HepG2 (cell line): ENCODE results near the gene TWNK. TPM values are rescaled to one million over a fixed set of nuclear protein-coding genes. Genes with fewer than 3 reads are reported as not detected.

ENCODE experiments used
- BRCA1 ChIP-seq: sonication (generic); formaldehyde crosslinking; IDR thresholded peaks from 2 replicates; pipeline ENCODE4 v1.4.0; 2020; ENCODE audit warnings: missing genetic modification reagents
- HHEX ChIP-seq: IDR thresholded peaks from 2 replicates; pipeline ENCODE4 v1.6.1; 2016; ENCODE audit warnings: control low read depth
- MZF1 ChIP-seq: sonication (generic); formaldehyde crosslinking; IDR thresholded peaks from 2 replicates; pipeline ENCODE4 v1.8.1; 2023; ENCODE audit warnings: mild to moderate bottlenecking, missing genetic modification reagents, borderline replicate concordance
- NFYC ChIP-seq: IDR thresholded peaks from 2 replicates; pipeline ENCODE4 v1.6.1; 2016; ENCODE audit warnings: missing genetic modification reagents, missing compliant biosample characterization
- PLRG1 ChIP-seq: fragments of 450-650 bp; conservative IDR thresholded peaks from 2 replicates; pipeline ENCODE4 v1.6.1; 2016
- SP5 ChIP-seq: IDR thresholded peaks from 2 replicates; pipeline ENCODE4 v1.6.1; 2016; ENCODE audit warnings: low read depth, borderline replicate concordance
- TCF12 ChIP-seq, 2 experiments: fragments of 450-650 bp in 1 of 2; sonication (generic) in 1 of 2; formaldehyde crosslinking in 1 of 2; IDR thresholded peaks; 2 replicates each; pipeline versions ENCODE4 v1.6.1 to v1.8.0; 2017 to 2022; ENCODE audit warnings: antibody characterized with exemption in 1 of 2, mild to moderate bottlenecking in 1 of 2, missing genetic modification reagents in 1 of 2, moderate library complexity in 1 of 2
- ZNF343 ChIP-seq: sonication (generic); formaldehyde crosslinking; IDR thresholded peaks from 2 replicates; pipeline ENCODE4 v1.4.0; 2020; ENCODE audit warnings: mild to moderate bottlenecking, missing genetic modification reagents
- ZNF562 ChIP-seq: sonication (generic); formaldehyde crosslinking; IDR thresholded peaks from 2 replicates; pipeline ENCODE4 v1.8.0; 2022; ENCODE audit warnings: missing genetic modification reagents, borderline replicate concordance
- ZNF644 ChIP-seq: IDR thresholded peaks from 2 replicates; pipeline ENCODE4 v1.6.1; 2016; ENCODE audit warnings: low read depth
- polyA plus RNA-seq, 8 experiments: library from polyadenylated mRNA; depleted of rRNA in 3 of 8; stranded (reverse) in 7 of 8; unstranded in 1 of 8; fragments of >200 nt; fragmentation: Illumina TruSeq in 4 of 8; extraction: Trizol in 4 of 8; gene quantifications; 2 replicates each; pipeline versions ENCODE4 v1.2.1 to v1.2.3, GENCODE V29; 2011 to 2016; ENCODE audit warnings: low read depth in 4 of 8, missing spikeins in 1 of 8, mixed read lengths in 1 of 8; ENCODE audit not compliant: insufficient read depth in 1 of 8
- total RNA-seq, 5 experiments: library from RNA; depleted of rRNA; stranded (reverse); fragments of >200 nt; fragmentation: Illumina TruSeq; extraction: Trizol; gene quantifications; 2 replicates each; pipeline ENCODE4 v1.2.3, GENCODE V29; 2016; ENCODE audit warnings: low read depth in 1 of 5
- TF ChIP-seq, protein P1 (sequence below): sonication (generic); formaldehyde crosslinking; IDR thresholded peaks from 2 replicates; pipeline ENCODE4 v1.4.0; 2020; ENCODE audit warnings: missing genetic modification reagents
- TF ChIP-seq, protein P2 (sequence below): sonication (generic); formaldehyde crosslinking; IDR thresholded peaks from 2 replicates; pipeline ENCODE4 v1.4.0; 2020; ENCODE audit warnings: missing genetic modification reagents
- TF ChIP-seq, protein P3 (sequence below): sonication (generic); formaldehyde crosslinking; conservative IDR thresholded peaks from 2 replicates; pipeline ENCODE4 v1.8.0; 2022; ENCODE audit warnings: low read depth, missing genetic modification reagents
- TF ChIP-seq, protein P4 (sequence below): sonication (generic); formaldehyde crosslinking; IDR thresholded peaks from 2 replicates; pipeline ENCODE4 v1.8.0; 2022; ENCODE audit warnings: mild to moderate bottlenecking, missing genetic modification reagents
- TF ChIP-seq, protein P5 (sequence below): sonication (generic); formaldehyde crosslinking; IDR thresholded peaks from 2 replicates; pipeline ENCODE4 v1.5.1; 2020; ENCODE audit warnings: mild to moderate bottlenecking, moderate library complexity, missing genetic modification reagents
- TF ChIP-seq, protein P6 (sequence below): sonication (generic); formaldehyde crosslinking; IDR thresholded peaks from 2 replicates; pipeline ENCODE4 v1.5.0; 2020; ENCODE audit warnings: mild to moderate bottlenecking, missing genetic modification reagents

Gene TWNK
- total and polyA plus RNA-seq, 2 of the 13 experiments (the other 11 are each of a cell fraction or from before 2014, with no cell fraction given): 10.7 to 16.5 TPM

DNA sequence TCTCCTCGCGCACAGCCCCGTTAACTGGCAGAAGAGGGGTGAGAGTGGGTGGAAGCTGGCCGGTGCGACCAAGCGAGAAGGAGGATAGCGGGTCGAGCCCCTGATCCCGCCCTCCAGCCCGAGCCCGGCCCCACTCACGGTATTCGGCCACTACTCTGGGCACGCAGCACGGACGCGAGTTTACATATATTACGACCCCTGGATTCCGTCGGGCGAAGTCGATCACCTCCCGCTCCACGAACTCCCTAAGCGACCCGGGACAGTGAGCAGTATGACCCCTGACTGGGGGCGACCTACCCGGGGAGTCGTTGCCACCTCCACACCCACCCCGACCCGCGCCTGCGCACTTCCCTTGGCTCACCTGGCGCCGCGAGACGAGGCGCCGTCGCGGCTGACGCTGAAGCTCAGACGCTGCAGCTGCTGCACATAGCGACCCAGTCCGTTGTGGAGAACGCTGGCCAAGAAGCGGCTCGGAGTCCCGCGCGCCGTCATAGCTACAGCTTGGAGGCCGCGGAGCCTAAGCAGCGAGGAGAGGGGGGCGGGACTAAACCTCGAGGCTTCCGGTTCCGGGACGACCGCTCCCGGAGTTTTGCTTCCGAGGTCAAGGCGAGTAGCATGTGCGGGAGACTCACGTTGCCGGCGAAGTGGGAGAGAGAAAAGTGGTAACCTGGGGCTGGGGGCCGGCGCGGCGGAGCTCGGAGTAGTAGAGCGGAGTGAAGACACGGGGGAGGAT, at the start of gene TWNK, which contains the start of gene MRPL43 (continued):
- TF ChIP-seq, protein P1, sequence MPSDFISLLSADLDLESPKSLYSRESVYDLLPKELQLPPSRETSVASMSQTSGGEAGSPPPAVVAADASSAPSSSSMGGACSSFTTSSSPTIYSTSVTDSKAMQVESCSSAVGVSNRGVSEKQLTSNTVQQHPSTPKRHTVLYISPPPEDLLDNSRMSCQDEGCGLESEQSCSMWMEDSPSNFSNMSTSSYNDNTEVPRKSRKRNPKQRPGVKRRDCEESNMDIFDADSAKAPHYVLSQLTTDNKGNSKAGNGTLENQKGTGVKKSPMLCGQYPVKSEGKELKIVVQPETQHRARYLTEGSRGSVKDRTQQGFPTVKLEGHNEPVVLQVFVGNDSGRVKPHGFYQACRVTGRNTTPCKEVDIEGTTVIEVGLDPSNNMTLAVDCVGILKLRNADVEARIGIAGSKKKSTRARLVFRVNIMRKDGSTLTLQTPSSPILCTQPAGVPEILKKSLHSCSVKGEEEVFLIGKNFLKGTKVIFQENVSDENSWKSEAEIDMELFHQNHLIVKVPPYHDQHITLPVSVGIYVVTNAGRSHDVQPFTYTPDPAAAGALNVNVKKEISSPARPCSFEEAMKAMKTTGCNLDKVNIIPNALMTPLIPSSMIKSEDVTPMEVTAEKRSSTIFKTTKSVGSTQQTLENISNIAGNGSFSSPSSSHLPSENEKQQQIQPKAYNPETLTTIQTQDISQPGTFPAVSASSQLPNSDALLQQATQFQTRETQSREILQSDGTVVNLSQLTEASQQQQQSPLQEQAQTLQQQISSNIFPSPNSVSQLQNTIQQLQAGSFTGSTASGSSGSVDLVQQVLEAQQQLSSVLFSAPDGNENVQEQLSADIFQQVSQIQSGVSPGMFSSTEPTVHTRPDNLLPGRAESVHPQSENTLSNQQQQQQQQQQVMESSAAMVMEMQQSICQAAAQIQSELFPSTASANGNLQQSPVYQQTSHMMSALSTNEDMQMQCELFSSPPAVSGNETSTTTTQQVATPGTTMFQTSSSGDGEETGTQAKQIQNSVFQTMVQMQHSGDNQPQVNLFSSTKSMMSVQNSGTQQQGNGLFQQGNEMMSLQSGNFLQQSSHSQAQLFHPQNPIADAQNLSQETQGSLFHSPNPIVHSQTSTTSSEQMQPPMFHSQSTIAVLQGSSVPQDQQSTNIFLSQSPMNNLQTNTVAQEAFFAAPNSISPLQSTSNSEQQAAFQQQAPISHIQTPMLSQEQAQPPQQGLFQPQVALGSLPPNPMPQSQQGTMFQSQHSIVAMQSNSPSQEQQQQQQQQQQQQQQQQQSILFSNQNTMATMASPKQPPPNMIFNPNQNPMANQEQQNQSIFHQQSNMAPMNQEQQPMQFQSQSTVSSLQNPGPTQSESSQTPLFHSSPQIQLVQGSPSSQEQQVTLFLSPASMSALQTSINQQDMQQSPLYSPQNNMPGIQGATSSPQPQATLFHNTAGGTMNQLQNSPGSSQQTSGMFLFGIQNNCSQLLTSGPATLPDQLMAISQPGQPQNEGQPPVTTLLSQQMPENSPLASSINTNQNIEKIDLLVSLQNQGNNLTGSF (CRISPR knock-in tag): peak; percentile 14; the same call in 1 of the 2 replicates
- peak; percentile 84 for TF ChIP-seq BRCA1 (CRISPR knock-in tag)
- TF ChIP-seq ZNF644 (CRISPR knock-in tag): no peak
- no peak for TF ChIP-seq HHEX (CRISPR knock-in tag)
- TF ChIP-seq PLRG1: no peak
- TF ChIP-seq, protein P2, sequence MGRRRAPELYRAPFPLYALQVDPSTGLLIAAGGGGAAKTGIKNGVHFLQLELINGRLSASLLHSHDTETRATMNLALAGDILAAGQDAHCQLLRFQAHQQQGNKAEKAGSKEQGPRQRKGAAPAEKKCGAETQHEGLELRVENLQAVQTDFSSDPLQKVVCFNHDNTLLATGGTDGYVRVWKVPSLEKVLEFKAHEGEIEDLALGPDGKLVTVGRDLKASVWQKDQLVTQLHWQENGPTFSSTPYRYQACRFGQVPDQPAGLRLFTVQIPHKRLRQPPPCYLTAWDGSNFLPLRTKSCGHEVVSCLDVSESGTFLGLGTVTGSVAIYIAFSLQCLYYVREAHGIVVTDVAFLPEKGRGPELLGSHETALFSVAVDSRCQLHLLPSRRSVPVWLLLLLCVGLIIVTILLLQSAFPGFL (CRISPR knock-in tag): no peak
- no peak for TF ChIP-seq TCF12 (IDR thresholded peaks at IDR 0.05)
- TF ChIP-seq TCF12 (CRISPR knock-in tag; IDR thresholded peaks at IDR 0.05): peak; percentile 62; the same call in 1 of the 2 replicates
- no peak for TF ChIP-seq SP5 (CRISPR knock-in tag)
- TF ChIP-seq ZNF562 (CRISPR knock-in tag): no peak
- TF ChIP-seq, protein P3, sequence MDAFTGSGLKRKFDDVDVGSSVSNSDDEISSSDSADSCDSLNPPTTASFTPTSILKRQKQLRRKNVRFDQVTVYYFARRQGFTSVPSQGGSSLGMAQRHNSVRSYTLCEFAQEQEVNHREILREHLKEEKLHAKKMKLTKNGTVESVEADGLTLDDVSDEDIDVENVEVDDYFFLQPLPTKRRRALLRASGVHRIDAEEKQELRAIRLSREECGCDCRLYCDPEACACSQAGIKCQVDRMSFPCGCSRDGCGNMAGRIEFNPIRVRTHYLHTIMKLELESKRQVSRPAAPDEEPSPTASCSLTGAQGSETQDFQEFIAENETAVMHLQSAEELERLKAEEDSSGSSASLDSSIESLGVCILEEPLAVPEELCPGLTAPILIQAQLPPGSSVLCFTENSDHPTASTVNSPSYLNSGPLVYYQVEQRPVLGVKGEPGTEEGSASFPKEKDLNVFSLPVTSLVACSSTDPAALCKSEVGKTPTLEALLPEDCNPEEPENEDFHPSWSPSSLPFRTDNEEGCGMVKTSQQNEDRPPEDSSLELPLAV (CRISPR knock-in tag): no peak; the same call in 1 of the 2 replicates
- peak; percentile 84; the same call in 1 of the 2 replicates for TF ChIP-seq ZNF343 (CRISPR knock-in tag)
- TF ChIP-seq, protein P4, sequence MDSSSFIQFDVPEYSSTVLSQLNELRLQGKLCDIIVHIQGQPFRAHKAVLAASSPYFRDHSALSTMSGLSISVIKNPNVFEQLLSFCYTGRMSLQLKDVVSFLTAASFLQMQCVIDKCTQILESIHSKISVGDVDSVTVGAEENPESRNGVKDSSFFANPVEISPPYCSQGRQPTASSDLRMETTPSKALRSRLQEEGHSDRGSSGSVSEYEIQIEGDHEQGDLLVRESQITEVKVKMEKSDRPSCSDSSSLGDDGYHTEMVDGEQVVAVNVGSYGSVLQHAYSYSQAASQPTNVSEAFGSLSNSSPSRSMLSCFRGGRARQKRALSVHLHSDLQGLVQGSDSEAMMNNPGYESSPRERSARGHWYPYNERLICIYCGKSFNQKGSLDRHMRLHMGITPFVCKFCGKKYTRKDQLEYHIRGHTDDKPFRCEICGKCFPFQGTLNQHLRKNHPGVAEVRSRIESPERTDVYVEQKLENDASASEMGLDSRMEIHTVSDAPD: 0 out of 2 replicates have a peak, but pooled peaks have one; percentile 79
- TF ChIP-seq, protein P5, sequence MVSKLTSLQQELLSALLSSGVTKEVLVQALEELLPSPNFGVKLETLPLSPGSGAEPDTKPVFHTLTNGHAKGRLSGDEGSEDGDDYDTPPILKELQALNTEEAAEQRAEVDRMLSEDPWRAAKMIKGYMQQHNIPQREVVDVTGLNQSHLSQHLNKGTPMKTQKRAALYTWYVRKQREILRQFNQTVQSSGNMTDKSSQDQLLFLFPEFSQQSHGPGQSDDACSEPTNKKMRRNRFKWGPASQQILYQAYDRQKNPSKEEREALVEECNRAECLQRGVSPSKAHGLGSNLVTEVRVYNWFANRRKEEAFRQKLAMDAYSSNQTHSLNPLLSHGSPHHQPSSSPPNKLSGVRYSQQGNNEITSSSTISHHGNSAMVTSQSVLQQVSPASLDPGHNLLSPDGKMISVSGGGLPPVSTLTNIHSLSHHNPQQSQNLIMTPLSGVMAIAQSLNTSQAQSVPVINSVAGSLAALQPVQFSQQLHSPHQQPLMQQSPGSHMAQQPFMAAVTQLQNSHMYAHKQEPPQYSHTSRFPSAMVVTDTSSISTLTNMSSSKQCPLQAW (CRISPR knock-in tag): peak; percentile 89
- no peak for TF ChIP-seq NFYC (CRISPR knock-in tag)
- TF ChIP-seq MZF1 (CRISPR knock-in tag): 0 out of 2 replicates have a peak, but pooled peaks have one; percentile 92
- TF ChIP-seq, protein P6, sequence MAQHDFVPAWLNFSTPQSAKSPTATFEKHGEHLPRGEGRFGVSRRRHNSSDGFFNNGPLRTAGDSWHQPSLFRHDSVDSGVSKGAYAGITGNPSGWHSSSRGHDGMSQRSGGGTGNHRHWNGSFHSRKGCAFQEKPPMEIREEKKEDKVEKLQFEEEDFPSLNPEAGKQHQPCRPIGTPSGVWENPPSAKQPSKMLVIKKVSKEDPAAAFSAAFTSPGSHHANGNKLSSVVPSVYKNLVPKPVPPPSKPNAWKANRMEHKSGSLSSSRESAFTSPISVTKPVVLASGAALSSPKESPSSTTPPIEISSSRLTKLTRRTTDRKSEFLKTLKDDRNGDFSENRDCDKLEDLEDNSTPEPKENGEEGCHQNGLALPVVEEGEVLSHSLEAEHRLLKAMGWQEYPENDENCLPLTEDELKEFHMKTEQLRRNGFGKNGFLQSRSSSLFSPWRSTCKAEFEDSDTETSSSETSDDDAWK (CRISPR knock-in tag): no peak
